ENCODE results near the gene PUS10.

DNA sequence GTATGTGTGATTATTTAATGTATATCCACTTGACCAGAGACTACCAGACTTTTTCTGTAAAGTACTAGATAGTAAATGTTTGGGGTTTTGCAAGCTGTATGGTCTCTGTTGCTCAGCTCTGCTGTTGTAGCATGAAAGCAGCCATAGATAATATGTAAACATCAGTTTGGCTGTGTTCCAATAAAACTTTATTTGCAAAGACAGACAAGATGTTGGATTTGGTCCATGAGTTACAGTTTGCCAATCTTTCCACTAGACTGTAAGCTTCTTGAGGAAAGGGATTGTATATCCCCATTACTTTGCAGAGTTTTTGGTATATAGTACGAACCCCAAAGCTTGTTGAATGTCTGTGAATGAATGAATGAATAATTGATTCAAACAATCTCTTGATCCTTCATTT is 119.5 kb downstream of the PUS10 start:
- TF ChIP-seq POLR2A (IDR thresholded peaks at IDR 0.05) (no peak), CTCF (IDR thresholded peaks at IDR 0.05) (no peak)

Measured in body of pancreas (tissue), 4 donors.